PC-3 (cell line): ENCODE measurements around the gene SKOR2. TPM values are rescaled to one million over a fixed set of nuclear protein-coding genes. Genes with fewer than 3 reads are reported as not detected.
A peak's percentile ranks its signal among the peaks of the same experiment; 100 is the strongest.

Source experiments
- ATAC-seq: fragments of 200-7000 bp; cut with Tn5 transposase; 2 replicates; pipeline ENCODE4 v1.9.1; 2020; ENCODE audit warnings: mild to moderate bottlenecking, moderate library complexity
- BruUV-seq: library from RNA; stranded (reverse); fragments of 400-500 nt; replicated peaks from 2 replicates; lab custom pipeline; 2021; lab: Mats Ljungman, UMichigan
- CTCF ChIA-PET: fragments of 300-600 bp; sonication (Branson Sonifier 250); formaldehyde crosslinking; loops from one replicate; lab custom pipeline; 2022; ENCODE audit warnings: antibody characterized with exemption; lab: Charles Lee
- POLR2A ChIA-PET: fragments of 300-600 bp; sonication (Branson Sonifier 250); formaldehyde crosslinking; loops from one replicate; lab custom pipeline; 2022; ENCODE audit warnings: antibody characterized with exemption; ENCODE audit not compliant: unreplicated experiment; lab: Charles Lee
- DNase-seq: peaks from one replicate; pipeline ENCODE4 v3.0.0-alpha.2; 2015
- H2AFZ ChIP-seq: fragments of 300-600 bp; sonication (generic); 2 replicates; pipeline ENCODE4 v1.6.0; 2016; ENCODE audit warnings: antibody characterized with exemption, low read length
- H3F3A ChIP-seq: fragments of 300-600 bp; sonication (generic); one replicate; pipeline ENCODE4 v1.6.0; 2017; ENCODE audit warnings: antibody characterized with exemption, low read length, control low read depth, mild to moderate bottlenecking; ENCODE audit not compliant: unreplicated experiment
- H3K27ac ChIP-seq: fragments of 300-600 bp; sonication (generic); 2 replicates; pipeline ENCODE4 v1.5.1; 2016; ENCODE audit warnings: mild to moderate bottlenecking, low read length
- H3K27me3 ChIP-seq: fragments of 300-600 bp; sonication (generic); 2 replicates; pipeline ENCODE4 v1.6.1; 2016; ENCODE audit warnings: low read length, mixed read lengths
- H3K36me3 ChIP-seq: fragments of 300-600 bp; sonication (generic); 2 replicates; pipeline ENCODE4 v1.6.1; 2016; ENCODE audit warnings: low read depth, mixed run types, low read length, mixed read lengths
- H3K4me1 ChIP-seq: fragments of 300-600 bp; sonication (generic); 2 replicates; pipeline ENCODE4 v1.5.1; 2016; ENCODE audit warnings: low read length; ENCODE audit not compliant: insufficient read depth
- H3K4me2 ChIP-seq: fragments of 300-600 bp; sonication (generic); 2 replicates; pipeline ENCODE4 v1.6.0; 2016; ENCODE audit warnings: low read length
- H3K4me3 ChIP-seq: fragments of 300-600 bp; sonication (generic); 2 replicates; pipeline ENCODE4 v1.5.1; 2016; ENCODE audit warnings: mild to moderate bottlenecking, low read length, mixed read lengths
- H3K79me2 ChIP-seq: fragments of 300-600 bp; sonication (generic); 2 replicates; pipeline ENCODE4 v1.6.1; 2017; ENCODE audit warnings: low read length, mixed read lengths
- H3K9ac ChIP-seq: fragments of 300-600 bp; sonication (generic); 2 replicates; pipeline ENCODE4 v1.6.0; 2016; ENCODE audit warnings: mild to moderate bottlenecking, low read length
- H3K9me2 ChIP-seq: fragments of 300-600 bp; sonication (generic); replicated peaks from 2 replicates; pipeline ENCODE4 v1.6.1; 2016; ENCODE audit warnings: mixed run types, low read length, mixed read lengths
- H3K9me3 ChIP-seq: fragments of 300-600 bp; sonication (generic); 2 replicates; pipeline ENCODE4 v1.6.1; 2016; ENCODE audit warnings: low read length, mixed read lengths
- H4K20me1 ChIP-seq: fragments of 300-600 bp; sonication (generic); 2 replicates; pipeline ENCODE4 v1.6.1; 2016; ENCODE audit warnings: low read length, mixed read lengths
- EZH2 ChIP-seq: fragments of 300-600 bp; sonication (generic); IDR thresholded peaks from one replicate; pipeline ENCODE4 v1.6.1; 2017; ENCODE audit warnings: antibody characterized with exemption, mild to moderate bottlenecking, low read length; ENCODE audit not compliant: unreplicated experiment
- EZH2phosphoT487 ChIP-seq: fragments of 300-600 bp; sonication (generic); IDR thresholded peaks from 2 replicates; pipeline ENCODE4 v1.6.1; 2018; ENCODE audit warnings: mild to moderate bottlenecking, antibody characterized with exemption, low read length, borderline replicate concordance
- intact Hi-C: fragments of 100-400 bp; cut with micrococcal nuclease; formaldehyde crosslinking; loops from 2 replicates; pipeline ENCODE4 v1.9.0; 2023
- total RNA-seq: library from RNA; depleted of rRNA; stranded (reverse); fragments of >200 nt; gene quantifications from 2 replicates; pipeline ENCODE4 v1.2.3, GENCODE V29; 2014
- TF ChIP-seq, protein P1 (sequence below): fragments of 300-600 bp; sonication (generic); conservative IDR thresholded peaks from 2 replicates; pipeline ENCODE4 v1.5.1; 2017; ENCODE audit warnings: antibody characterized with exemption, low read depth, mild to moderate bottlenecking, low read length

SKOR2 gene
- total RNA-seq, 1 experiment from 2014 or later: not detected

DNA sequence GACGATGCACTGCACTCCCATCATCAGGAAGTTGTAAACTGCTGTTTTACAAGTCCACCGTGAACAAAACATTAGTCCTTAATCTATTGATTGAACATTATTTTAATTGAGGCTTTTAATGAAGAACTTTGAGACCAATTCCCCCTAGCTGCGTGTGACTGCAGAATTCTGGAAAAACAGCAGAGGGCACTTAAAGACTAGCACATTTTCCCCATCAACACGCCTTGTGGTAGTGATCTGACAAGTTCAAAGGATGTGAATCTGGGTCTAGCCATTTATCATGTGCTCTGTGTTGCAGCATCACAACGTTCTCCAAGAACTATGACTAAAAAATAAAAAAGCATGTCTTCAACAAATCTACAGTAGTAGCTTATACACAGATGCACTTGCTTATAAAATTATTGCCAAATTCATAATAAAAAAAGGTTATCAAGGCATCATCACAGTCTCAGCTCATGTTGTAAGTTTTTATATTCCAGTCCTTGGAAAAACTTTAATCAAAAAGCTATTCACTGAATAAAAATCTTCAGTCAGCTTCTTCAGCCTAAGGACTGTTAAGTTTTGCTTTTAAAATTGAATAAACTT, 35.8 kb downstream of the SKOR2 start:
- Histone ChIP-seq H3K27me3 (peaks cover 20% of the 10 kb centered on the region), H3K9me3 (no peaks in the 10 kb centered on the region), H3K27ac (no peak overlapping the region), H3F3A (no peaks in the 10 kb centered on the region), H3K9me2 (no peaks in the 10 kb centered on the region), H3K9ac (no peak overlapping the region), H2AFZ (no peak overlapping the region), H3K4me1 (no peaks in the 10 kb centered on the region), H3K4me2 (no peak overlapping the region), H3K79me2 (no peaks in the 10 kb centered on the region), H4K20me1 (no peaks in the 10 kb centered on the region), H3K4me3 (no peak overlapping the region), H3K36me3 (no peaks in the 10 kb centered on the region)
- no TSS peak for BruUV-seq
- POLR2A ChIA-PET: interaction anchor here (0.6 kb wide), 1 partner anchor 531 kb away, joined by 3 read pairs; no protein-coding TSS in a partner anchor
- TF ChIP-seq EZH2phosphoT487: no peak
- TF ChIP-seq, protein P1, sequence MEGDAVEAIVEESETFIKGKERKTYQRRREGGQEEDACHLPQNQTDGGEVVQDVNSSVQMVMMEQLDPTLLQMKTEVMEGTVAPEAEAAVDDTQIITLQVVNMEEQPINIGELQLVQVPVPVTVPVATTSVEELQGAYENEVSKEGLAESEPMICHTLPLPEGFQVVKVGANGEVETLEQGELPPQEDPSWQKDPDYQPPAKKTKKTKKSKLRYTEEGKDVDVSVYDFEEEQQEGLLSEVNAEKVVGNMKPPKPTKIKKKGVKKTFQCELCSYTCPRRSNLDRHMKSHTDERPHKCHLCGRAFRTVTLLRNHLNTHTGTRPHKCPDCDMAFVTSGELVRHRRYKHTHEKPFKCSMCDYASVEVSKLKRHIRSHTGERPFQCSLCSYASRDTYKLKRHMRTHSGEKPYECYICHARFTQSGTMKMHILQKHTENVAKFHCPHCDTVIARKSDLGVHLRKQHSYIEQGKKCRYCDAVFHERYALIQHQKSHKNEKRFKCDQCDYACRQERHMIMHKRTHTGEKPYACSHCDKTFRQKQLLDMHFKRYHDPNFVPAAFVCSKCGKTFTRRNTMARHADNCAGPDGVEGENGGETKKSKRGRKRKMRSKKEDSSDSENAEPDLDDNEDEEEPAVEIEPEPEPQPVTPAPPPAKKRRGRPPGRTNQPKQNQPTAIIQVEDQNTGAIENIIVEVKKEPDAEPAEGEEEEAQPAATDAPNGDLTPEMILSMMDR: peak; percentile 54
- peak; percentile 73 for ATAC-seq
- intact Hi-C loops: loop anchor here (1.0 to 2.0 kb wide), 2 partner anchors 68 to 533 kb away; no protein-coding TSS in a partner anchor
- CTCF ChIA-PET: interaction anchor here (0.6 to 1.2 kb wide), 2 partner anchors 11 to 527 kb away, joined by 3 to 4 read pairs; no protein-coding TSS in a partner anchor
- peak; percentile 37 for DNase-seq

DNA sequence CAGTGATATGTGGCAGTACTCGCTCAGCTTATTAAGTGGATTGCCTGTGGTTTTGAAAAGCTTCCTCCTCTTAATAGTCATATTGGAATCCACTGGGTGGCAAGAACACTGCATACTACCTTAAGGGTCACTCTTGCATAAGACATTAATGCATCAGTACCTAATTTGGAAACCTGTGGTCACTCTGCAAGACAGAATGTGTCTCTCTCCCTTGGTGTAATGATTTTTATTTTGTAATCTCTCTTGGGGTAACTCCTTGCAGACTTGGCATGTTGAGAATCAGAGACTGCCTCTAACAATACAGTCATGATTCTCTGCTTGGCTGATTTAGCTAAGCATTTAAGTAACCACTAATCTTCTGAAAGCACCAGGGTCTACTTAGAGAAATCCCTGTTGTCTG, 42.3 kb downstream of the SKOR2 start:
- H3K4me2 ChIP-seq: no peak overlapping the region
- no peak overlapping the region for H3K27ac ChIP-seq
- ATAC-seq (no peak), DNase-seq (no peak)
- peaks cover 39% of the 10 kb centered on the region for H3K27me3 ChIP-seq
- H4K20me1 ChIP-seq: no peaks in the 10 kb centered on the region
- no peaks in the 10 kb centered on the region for H3F3A ChIP-seq
- no peaks in the 10 kb centered on the region for H3K4me1 ChIP-seq
- no peak for TF ChIP-seq EZH2
- TF ChIP-seq EZH2phosphoT487: no peak
- TF ChIP-seq, protein P1: no peak
- intact Hi-C loops: no loop called here
- H3K79me2 ChIP-seq: no peaks in the 10 kb centered on the region
- no peak overlapping the region for H3K9ac ChIP-seq
- ChIA-PET CTCF (interaction anchor here (0.5 kb wide), 1 partner anchor 90 kb away, joined by 6 read pairs; no protein-coding TSS in a partner anchor), POLR2A (no interaction called here)
- H3K36me3 ChIP-seq: no peaks in the 10 kb centered on the region
- no peaks in the 10 kb centered on the region for H3K9me3 ChIP-seq
- BruUV-seq: no TSS peak
- H3K4me3 ChIP-seq: no peak overlapping the region
- H2AFZ ChIP-seq: no peak overlapping the region
- H3K9me2 ChIP-seq: no peaks in the 10 kb centered on the region

DNA sequence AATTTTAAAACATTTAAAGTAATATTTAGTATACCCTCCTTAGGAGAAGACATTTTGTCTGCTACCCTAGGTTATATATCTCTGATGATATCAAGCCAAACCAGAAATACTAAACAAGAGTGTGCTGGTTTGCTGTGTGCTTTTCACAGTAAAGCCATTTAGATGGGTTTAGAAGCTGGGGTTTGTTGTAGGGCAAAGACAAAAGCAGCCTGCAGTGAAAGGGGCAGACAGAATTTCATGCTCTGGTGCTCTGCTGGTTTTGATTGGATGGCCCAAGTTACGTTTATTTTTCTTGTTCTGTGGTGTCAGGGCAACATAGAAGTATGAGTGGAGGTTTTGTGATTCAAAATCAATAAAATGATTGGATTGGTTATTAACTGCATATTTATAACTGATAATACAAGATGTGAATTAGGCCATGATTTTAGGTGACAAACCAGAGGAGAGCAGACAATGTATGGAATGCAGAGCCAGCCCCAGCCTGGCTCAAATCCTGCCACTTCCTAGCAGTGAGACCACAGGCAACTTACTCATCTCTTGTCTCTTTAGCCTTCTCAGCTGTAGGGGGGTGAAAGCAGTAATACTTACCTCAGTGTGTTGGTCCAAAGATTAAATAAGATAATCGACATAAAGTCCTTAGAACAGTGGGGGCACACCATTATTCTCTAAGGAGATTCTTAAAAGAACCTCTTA, 44.4 kb downstream of the SKOR2 start:
- BruUV-seq: no TSS peak
- ATAC-seq (no peak), DNase-seq (no peak)
- Histone ChIP-seq H3K9me3 (no peaks in the 10 kb centered on the region), H3F3A (no peaks in the 10 kb centered on the region), H3K27me3 (peaks cover 30% of the 10 kb centered on the region), H3K4me3 (no peak overlapping the region), H2AFZ (no peak overlapping the region), H3K9me2 (no peaks in the 10 kb centered on the region), H3K4me2 (no peak overlapping the region), H4K20me1 (no peaks in the 10 kb centered on the region), H3K36me3 (no peaks in the 10 kb centered on the region), H3K4me1 (no peaks in the 10 kb centered on the region), H3K9ac (no peak overlapping the region), H3K27ac (no peak overlapping the region), H3K79me2 (no peaks in the 10 kb centered on the region)
- TF ChIP-seq EZH2: no peak
- TF ChIP-seq, protein P1: no peak
- TF ChIP-seq EZH2phosphoT487: no peak
- intact Hi-C loops: no loop called here
- ChIA-PET CTCF (no interaction called here), POLR2A (no interaction called here)
